ENCODE results near the gene OTOS.

OTOS gene

DNA sequence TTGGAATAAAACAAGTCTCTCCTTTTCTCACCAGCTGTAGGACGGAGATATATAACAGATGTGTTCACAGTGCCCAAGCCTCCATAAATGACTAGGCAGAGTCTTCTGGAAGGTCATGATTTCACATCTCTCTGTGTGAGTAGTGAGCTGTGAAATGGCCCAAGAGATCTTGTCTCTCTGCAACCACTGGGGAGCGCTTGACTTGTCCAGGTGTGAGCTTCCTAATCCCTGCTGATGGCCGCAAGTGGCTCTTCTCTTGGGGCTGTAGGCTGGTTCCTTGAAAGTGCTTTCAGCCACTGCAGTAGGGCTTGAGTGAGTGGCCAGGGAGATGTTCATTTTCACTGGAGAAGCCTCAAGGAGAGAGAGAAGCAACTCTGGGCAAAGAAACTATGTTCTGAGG is 38.1 kb upstream of the OTOS start:
- Histone ChIP-seq H3K4me3 (ENCODE audit: low read length) (no peak overlapping the region), H3K27me3 (ENCODE audit: control insufficient read depth, insufficient read depth, low read length) (no peaks in the 10 kb centered on the region)

DNA sequence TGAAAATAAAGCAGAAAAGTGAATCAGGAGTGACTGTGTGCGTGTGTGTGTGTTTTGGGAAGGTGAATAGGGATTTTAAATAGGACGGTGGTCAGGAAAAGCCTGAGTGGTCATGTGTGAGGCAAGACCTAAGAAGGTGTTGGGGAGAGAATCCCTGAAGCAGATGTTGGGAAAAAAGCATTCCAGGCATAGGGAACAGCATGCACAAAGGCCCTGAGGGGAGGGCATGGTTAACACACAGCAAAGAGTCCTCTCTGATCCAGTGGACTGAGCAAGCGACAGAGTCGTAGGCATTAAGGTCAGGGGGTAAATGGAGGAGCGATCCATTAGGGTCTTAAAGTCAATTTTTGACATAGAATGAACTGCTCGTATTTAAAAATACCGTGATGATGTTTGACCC is 34.0 kb upstream of the OTOS start:
- Histone ChIP-seq H3K4me1 (ENCODE audit: control insufficient read depth, insufficient read depth, low read length) (no peaks in the 10 kb centered on the region), H3K27me3 (ENCODE audit: control insufficient read depth, insufficient read depth, low read length) (no peaks in the 10 kb centered on the region), H3K9ac (ENCODE audit: low read length) (no peak overlapping the region), H3K4me3 (ENCODE audit: low read length) (no peak overlapping the region), H3K27ac (ENCODE audit: low read depth, low read length) (no peak overlapping the region), H3K36me3 (ENCODE audit: control insufficient read depth, insufficient read depth, low read length) (no peaks in the 10 kb centered on the region)

More for the DNA sequence above, 38.1 kb upstream of the OTOS start:
- Histone ChIP-seq H3K9ac (ENCODE audit: low read length) (no peak overlapping the region), H3K36me3 (ENCODE audit: control insufficient read depth, insufficient read depth, low read length) (no peaks in the 10 kb centered on the region), H3K27ac (ENCODE audit: low read depth, low read length) (no peak overlapping the region), H3K4me1 (ENCODE audit: control insufficient read depth, insufficient read depth, low read length) (no peaks in the 10 kb centered on the region)

DNA sequence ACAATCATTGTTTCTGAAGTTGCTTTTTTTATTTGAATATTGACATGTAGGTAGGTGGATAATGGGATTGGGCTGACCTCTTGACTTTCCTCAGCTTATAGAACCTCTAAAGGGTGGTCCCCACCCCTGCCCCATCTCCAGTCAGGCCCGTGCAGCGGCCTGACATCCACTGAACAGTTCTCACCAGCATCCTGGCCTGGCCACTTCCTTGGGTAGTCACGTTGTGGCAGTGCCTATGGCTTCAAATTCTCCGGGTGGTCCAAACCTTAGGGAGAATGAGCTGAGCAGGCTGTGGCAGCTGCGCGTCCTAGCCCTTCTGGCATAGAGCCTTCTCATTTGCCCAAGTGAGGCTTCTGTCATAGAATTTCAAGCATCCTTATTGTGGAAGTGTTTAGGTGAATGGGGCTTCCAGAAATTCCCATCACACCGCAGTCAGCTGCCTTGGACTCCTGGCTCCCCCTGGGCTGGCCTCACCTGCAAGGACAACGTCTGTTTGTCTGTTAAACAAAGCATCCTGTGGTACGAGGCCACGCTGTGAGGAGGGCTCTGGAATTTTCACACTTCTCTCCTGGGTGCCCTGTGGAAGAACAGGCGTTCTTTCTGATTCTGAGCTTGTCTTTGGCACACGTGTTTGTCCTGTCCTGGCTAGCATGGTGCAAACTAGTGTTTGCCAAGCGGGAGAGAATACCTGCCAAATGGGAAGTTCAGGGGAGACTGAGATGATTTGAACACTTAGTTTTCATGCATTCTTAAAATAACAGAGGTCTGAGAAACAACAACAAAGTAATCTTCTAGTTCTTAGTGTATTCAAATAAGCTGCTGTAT is 31.8 kb upstream of the OTOS start:
- no peaks in the 10 kb centered on the region for H3K36me3 ChIP-seq (ENCODE audit: control insufficient read depth, insufficient read depth, low read length)
- H3K27ac ChIP-seq (ENCODE audit: low read depth, low read length): no peak overlapping the region

DNA sequence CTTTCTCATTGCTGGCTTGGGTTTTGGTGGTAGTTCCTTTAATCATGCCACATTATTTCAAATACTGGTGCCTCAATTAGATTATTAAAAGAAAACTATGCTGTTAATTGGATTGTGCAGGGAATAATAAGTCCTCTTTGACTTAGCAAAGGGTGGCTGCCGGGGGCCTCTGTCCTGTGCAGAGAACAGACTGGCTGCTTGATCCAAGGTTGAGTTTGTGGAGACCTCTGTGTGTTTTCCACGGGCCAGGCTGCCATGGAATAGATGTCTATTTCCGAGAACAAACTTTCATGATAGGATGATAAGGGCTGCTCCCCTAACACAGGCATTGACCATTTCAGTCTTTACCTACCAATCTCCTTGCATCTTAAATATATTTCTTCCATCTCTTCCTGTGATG is 30.4 kb upstream of the OTOS start:
- H3K4me1 ChIP-seq (ENCODE audit: control insufficient read depth, insufficient read depth, low read length): no peaks in the 10 kb centered on the region
- no peak overlapping the region for H3K27ac ChIP-seq (ENCODE audit: low read depth, low read length)
- no peak overlapping the region for H3K9ac ChIP-seq (ENCODE audit: low read length)
- H3K27me3 ChIP-seq (ENCODE audit: control insufficient read depth, insufficient read depth, low read length): no peaks in the 10 kb centered on the region
- H3K36me3 ChIP-seq (ENCODE audit: control insufficient read depth, insufficient read depth, low read length): no peaks in the 10 kb centered on the region
- H3K4me3 ChIP-seq (ENCODE audit: low read length): no peak overlapping the region

More for the DNA sequence above, 31.8 kb upstream of the OTOS start:
- Histone ChIP-seq H3K4me1 (ENCODE audit: control insufficient read depth, insufficient read depth, low read length) (no peaks in the 10 kb centered on the region), H3K27me3 (ENCODE audit: control insufficient read depth, insufficient read depth, low read length) (no peaks in the 10 kb centered on the region), H3K4me3 (ENCODE audit: low read length) (no peak overlapping the region), H3K9ac (ENCODE audit: low read length) (no peak overlapping the region)

DNA sequence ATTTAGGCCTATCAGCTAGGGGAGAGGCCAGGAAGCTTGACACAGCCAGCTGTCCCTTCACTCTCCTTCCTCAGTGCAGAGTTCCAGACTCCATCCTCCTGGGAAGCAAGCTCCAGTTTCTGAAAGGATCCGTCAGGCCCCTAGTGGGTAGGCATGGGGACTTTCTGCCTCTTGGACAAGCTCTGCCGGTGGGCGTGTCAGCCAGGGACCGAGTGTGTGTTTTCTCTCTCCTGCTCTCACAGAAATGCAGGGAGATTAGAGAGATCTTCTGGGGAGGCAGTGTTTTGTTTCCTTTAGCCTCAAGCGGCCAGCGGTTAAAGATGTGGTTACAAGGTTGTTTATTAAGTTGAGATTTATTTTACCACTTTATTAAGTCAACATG is 29.9 kb upstream of the OTOS start:
- Histone ChIP-seq H3K36me3 (ENCODE audit: control insufficient read depth, insufficient read depth, low read length) (no peaks in the 10 kb centered on the region), H3K4me3 (ENCODE audit: low read length) (no peak overlapping the region), H3K27ac (ENCODE audit: low read depth, low read length) (no peak overlapping the region), H3K27me3 (ENCODE audit: control insufficient read depth, insufficient read depth, low read length) (no peaks in the 10 kb centered on the region), H3K9ac (ENCODE audit: low read length) (no peak overlapping the region), H3K4me1 (ENCODE audit: control insufficient read depth, insufficient read depth, low read length) (no peaks in the 10 kb centered on the region)

DNA sequence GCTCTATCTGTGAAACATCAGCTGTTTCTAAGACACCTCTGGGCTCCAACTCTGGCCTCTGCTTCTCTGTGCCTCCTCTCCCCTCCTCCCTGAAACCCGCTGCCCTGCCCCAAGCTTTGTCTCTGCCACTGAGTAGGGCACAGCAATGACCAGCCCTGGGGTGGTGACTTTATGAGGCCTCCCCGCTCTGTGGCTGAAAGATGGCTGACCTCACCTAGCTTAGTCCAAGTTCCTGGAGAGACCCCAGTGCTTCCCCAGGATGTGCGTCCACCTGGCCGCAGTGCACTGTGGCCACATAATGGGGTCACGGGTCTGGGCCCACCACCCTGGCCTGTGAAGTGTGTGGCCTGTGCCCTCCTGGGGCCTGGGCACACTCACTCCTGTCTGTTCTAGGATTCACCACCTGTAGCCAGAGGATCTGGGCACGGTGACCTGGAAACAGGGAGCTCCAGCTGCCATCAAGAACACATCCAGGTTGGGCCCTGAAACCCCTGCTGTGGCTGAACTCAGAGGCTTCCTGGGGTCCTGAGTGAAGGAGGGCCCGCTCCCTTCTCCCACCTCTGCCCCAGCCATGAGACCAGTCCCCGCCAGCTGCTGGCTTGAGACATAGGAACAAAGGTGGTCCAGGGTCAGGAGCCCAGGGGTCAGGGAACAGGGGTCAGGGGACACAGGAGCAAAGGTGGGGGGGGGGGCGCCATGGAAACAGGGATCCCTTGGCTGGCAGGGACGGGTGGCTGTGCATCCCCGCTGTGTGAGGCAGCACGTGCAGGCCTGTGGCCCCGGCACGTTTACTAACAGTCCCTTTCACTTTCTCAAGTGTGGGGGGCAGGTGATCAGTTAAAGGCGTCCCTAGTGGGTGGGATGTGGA is 29.3 kb upstream of the OTOS start:
- no peak overlapping the region for H3K9ac ChIP-seq (ENCODE audit: low read length)
- H3K27me3 ChIP-seq (ENCODE audit: control insufficient read depth, insufficient read depth, low read length): no peaks in the 10 kb centered on the region
- H3K4me3 ChIP-seq (ENCODE audit: low read length): no peak overlapping the region
- H3K4me1 ChIP-seq (ENCODE audit: control insufficient read depth, insufficient read depth, low read length): no peaks in the 10 kb centered on the region
- H3K36me3 ChIP-seq (ENCODE audit: control insufficient read depth, insufficient read depth, low read length): no peaks in the 10 kb centered on the region
- H3K27ac ChIP-seq (ENCODE audit: low read depth, low read length): no peak overlapping the region

DNA sequence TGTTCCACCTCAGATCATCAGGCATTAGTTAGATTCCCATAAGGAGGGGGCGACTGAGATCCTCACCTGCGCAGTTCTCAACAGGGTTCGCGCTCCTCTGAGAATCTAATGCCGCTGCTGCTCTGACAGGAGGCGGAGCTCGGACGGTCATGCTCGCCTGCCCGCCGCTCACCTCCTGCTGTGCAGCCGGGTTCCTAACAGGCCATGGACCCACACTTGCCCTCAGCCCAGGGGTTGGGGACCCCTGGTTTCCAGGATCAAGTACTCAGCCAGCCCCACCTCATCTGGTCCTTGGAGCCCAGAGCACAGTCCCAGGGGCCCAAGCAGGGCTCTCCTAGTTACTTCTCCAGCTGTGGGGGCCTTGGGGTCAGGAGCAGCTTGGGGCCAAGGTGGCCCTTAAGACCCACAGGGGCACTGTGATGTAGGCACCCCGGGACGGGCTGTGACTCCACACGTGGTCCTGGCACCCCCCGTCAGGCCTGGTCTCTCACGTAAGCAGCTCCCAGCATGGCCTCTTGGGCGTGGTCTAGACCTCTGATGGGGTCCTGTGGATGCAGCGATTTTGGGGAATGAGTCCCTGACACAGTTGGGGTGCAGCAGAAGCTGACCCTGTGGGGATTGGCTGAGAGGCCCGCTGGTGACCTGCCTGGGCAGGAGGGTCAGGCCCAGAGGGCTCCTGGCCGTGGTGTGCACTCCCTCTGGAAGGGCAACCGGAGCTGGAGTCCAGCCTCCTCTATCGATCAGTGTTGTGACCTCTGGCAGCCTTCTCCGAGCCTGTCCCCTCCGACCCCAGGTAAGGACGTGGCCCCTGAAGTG is 28.3 kb upstream of the OTOS start:
- no peak overlapping the region for H3K27ac ChIP-seq (ENCODE audit: low read depth, low read length)
- no peaks in the 10 kb centered on the region for H3K36me3 ChIP-seq (ENCODE audit: control insufficient read depth, insufficient read depth, low read length)
- H3K4me3 ChIP-seq (ENCODE audit: low read length): no peak overlapping the region
- no peak overlapping the region for H3K9ac ChIP-seq (ENCODE audit: low read length)
- H3K27me3 ChIP-seq (ENCODE audit: control insufficient read depth, insufficient read depth, low read length): no peaks in the 10 kb centered on the region
- no peaks in the 10 kb centered on the region for H3K4me1 ChIP-seq (ENCODE audit: control insufficient read depth, insufficient read depth, low read length)

DNA sequence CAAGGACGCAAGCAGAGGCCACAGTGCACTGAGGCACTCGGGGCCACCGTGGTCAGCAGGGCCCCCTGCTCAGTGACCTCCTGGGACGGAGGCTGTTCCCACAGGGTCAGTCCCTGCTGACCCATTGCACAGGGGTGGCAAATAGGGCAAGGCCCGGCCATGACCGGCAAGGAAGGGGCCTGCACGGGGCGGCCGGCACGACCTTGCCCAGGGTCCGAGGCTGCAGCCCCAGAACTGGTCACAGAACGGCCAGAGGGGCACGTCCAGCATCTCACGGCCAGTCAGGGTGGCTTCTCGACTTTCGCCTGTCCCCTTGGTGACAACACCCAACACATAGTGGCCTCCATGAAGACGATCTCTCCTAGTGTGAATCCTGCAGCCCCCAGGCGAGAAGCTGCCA is 27.6 kb upstream of the OTOS start:
- H3K27me3 ChIP-seq (ENCODE audit: control insufficient read depth, insufficient read depth, low read length): no peaks in the 10 kb centered on the region

DNA sequence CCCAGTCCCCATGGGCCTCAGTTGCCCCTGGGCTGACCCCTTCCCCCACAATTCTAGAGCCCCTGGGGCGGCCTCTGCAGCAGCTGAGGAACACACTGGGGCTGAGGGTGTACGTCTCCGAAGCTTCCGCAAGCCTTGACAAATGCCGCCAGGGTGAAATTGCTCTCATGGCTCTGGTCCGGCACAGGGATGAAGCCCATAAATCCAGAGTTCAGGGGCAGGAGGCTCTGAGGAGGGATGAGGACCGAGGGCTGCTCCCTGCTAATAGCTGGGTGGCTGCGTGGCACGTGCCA is 27.1 kb upstream of the OTOS start:
- Histone ChIP-seq H3K4me3 (ENCODE audit: low read length) (no peak overlapping the region), H3K27me3 (ENCODE audit: control insufficient read depth, insufficient read depth, low read length) (no peaks in the 10 kb centered on the region), H3K27ac (ENCODE audit: low read depth, low read length) (no peak overlapping the region), H3K4me1 (ENCODE audit: control insufficient read depth, insufficient read depth, low read length) (no peaks in the 10 kb centered on the region), H3K9ac (ENCODE audit: low read length) (no peak overlapping the region), H3K36me3 (ENCODE audit: control insufficient read depth, insufficient read depth, low read length) (no peaks in the 10 kb centered on the region)

More for the DNA sequence above, 27.6 kb upstream of the OTOS start:
- Histone ChIP-seq H3K27ac (ENCODE audit: low read depth, low read length) (no peak overlapping the region), H3K4me1 (ENCODE audit: control insufficient read depth, insufficient read depth, low read length) (no peaks in the 10 kb centered on the region), H3K9ac (ENCODE audit: low read length) (no peak overlapping the region), H3K4me3 (ENCODE audit: low read length) (no peak overlapping the region), H3K36me3 (ENCODE audit: control insufficient read depth, insufficient read depth, low read length) (no peaks in the 10 kb centered on the region)

DNA sequence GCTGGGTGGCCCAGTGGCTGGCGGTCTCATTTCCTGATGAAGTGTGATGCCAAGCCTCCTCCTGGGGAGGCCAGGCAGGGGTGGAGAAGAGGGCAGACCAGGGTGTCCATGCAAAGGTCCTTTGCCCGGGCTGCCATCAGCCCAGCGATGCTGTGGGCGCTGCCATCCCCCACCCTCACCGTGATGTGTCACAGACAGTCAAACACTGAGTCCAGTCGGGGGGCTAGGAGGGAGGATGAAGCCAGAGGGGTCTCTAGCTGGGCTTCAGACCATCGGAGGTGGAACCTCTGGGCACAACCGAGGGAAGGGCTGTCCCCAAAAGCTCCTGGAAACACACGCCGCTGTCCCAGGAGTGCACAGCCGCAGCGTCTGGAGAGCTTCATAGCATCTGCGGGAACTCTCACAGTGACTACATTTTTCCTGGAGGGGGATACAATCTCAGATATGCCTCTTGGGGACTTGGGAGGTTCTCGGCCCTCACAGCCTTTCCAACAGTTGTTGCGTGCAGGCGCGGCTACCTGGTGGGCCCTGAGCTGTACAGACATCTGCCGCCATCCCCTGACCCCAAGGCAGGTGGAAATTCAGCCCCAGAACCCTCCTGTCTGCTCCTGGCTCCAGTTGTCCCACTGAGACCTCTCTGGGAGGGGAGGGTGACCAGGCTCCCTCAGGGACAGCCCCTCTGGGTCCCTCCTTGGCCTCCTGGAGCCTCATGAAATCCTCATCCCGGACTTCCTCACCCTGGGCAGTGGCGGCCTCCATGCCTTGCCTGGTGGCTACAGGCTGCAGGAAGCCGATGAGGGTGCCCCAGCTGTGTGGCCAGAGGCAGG is 26.5 kb upstream of the OTOS start:
- H3K27me3 ChIP-seq (ENCODE audit: control insufficient read depth, insufficient read depth, low read length): no peaks in the 10 kb centered on the region
- H3K27ac ChIP-seq (ENCODE audit: low read depth, low read length): no peak overlapping the region
- H3K9ac ChIP-seq (ENCODE audit: low read length): no peak overlapping the region
- no peak overlapping the region for H3K4me3 ChIP-seq (ENCODE audit: low read length)
- no peaks in the 10 kb centered on the region for H3K36me3 ChIP-seq (ENCODE audit: control insufficient read depth, insufficient read depth, low read length)
- H3K4me1 ChIP-seq (ENCODE audit: control insufficient read depth, insufficient read depth, low read length): no peaks in the 10 kb centered on the region

DNA sequence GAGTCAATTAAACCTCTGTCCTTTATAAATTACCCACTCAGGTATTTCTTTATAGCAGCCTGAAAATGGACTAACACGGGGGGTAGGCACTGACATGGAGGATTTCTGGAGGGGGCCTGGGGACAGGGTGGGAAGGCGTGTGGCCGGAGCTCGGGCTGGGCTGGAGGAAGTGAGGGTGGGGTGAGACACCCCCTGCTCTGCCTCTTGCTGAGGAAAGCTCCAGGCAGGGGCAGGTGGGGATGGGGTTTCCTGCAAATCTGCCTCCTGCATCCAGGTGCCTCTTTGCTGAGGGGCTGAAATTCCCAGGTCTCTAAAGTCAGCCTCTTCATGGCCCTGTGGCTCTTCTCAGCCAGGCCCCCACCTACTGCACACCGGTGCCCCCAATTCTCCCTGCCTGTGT is 25.7 kb upstream of the OTOS start:
- no peaks in the 10 kb centered on the region for H3K4me1 ChIP-seq (ENCODE audit: control insufficient read depth, insufficient read depth, low read length)
- no peak overlapping the region for H3K27ac ChIP-seq (ENCODE audit: low read depth, low read length)
- H3K36me3 ChIP-seq (ENCODE audit: control insufficient read depth, insufficient read depth, low read length): no peaks in the 10 kb centered on the region
- no peaks in the 10 kb centered on the region for H3K27me3 ChIP-seq (ENCODE audit: control insufficient read depth, insufficient read depth, low read length)
- no peak overlapping the region for H3K4me3 ChIP-seq (ENCODE audit: low read length)
- no peak overlapping the region for H3K9ac ChIP-seq (ENCODE audit: low read length)

DNA sequence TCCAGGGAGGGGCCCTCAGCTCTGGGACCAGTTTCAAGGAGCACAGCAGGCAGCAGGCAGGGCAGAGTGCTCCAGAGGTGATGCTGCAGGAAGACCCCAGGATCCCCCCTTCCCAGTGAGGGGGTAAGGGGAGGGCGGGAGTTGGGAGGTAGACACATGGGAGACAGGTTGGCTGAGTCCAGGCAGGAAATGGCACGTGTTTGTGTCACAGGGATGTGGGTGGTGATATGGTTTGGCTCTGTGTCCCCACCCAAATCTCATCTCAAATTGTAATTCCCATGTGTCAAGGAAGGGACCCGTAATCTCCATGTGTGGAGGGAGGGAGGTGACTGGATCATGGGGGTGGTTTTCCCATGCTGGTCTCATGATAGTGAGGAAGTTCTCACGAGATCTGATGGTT is 25.2 kb upstream of the OTOS start:
- Histone ChIP-seq H3K9ac (ENCODE audit: low read length) (no peak overlapping the region), H3K4me3 (ENCODE audit: low read length) (no peak overlapping the region), H3K4me1 (ENCODE audit: control insufficient read depth, insufficient read depth, low read length) (no peaks in the 10 kb centered on the region), H3K27me3 (ENCODE audit: control insufficient read depth, insufficient read depth, low read length) (no peaks in the 10 kb centered on the region), H3K27ac (ENCODE audit: low read depth, low read length) (no peak overlapping the region), H3K36me3 (ENCODE audit: control insufficient read depth, insufficient read depth, low read length) (no peaks in the 10 kb centered on the region)

All from rectal smooth muscle tissue (tissue), 1 donor.